Measurements from ENCODE around the gene UBA3.

Gene UBA3

DNA sequence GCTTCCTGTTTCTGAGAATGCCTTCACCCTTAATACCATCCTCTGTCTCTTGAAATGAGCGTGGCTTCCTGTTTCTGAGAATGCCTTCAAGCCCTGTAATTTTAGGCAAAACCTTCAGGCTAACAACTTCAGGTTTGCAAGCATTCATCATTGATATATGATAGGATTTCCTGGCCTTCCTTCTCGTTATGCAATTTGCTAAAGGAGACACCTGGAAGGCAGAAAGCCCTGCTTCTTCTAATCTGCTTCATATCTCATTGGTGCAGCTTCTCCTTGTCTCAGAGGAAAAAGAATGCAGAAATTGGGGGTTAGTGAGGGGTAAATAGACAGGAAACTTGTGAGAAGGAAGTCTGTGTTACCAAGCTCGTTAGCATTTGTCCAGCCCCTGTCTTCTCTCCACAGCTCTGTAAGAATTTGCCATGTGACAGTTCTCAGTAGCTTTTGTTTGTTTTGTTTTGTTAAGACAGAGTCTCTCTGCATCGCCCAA lies 11.9 kb upstream of the UBA3 start:
- peaks cover 84% of the 10 kb centered on the region for H3K4me1 Mint-ChIP-seq
- CTCF ChIA-PET = interaction anchor here (1.3 to 2.9 kb wide), 3 partner anchors 28 to 43 kb away, joined by 3 to 13 read pairs (median 4); partner anchors contain the start of gene TMF1
- H3K27me3 Mint-ChIP-seq = no peaks in the 10 kb centered on the region

DNA sequence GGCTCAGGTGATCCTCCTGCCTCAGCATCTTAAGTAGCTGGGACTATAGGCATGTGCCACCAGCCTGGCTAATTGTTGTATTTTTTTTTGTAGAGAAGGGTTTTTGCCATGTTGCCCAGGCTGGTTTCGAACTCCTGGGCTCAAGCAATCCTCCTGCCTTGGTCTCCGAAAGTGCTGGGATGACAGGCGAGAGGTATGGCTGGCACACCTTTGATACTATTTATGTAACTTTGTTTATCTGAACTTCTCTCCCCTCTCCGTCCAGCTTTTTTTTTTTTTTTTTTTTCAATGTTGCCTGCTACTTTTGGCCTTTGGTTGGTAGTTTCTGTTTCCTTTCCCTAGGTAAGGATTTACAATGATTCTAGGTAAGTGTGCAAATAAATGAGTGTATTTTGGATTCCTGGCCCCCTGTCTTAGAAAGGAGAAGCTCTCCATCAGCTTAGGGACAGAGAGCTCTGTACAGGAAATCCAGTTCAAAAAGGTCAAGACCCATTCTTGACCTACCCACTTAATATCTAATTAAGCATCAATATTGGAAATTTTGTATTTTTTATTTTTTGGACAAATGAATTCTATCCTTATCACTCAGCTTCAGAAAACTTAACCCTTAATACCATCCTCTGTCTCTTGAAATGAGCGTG lies 11.3 kb upstream of the UBA3 start:
- CTCF ChIA-PET = interaction anchor here (1.3 to 2.9 kb wide), 4 partner anchors 29 to 43 kb away, joined by 3 to 13 read pairs (median 4); partner anchors contain the start of gene TMF1
- DNase-seq = no peak
- Mint-ChIP-seq H3K27me3 (no peaks in the 10 kb centered on the region), H3K4me1 (peaks cover 79% of the 10 kb centered on the region), H3K36me3 (peaks cover 61% of the 10 kb centered on the region), H3K4me3 (peak overlapping the region; percentile 72), H3K27ac (peak overlapping the region; percentile 98), H3K9me3 (no peaks in the 10 kb centered on the region)

More for the DNA sequence above, 11.9 kb upstream of the UBA3 start:
- peak overlapping the region; percentile 72 for H3K4me3 Mint-ChIP-seq
- peak; percentile 50 for DNase-seq
- no peaks in the 10 kb centered on the region for H3K9me3 Mint-ChIP-seq
- peaks cover 62% of the 10 kb centered on the region for H3K36me3 Mint-ChIP-seq
- peak overlapping the region; percentile 98 for H3K27ac Mint-ChIP-seq

DNA sequence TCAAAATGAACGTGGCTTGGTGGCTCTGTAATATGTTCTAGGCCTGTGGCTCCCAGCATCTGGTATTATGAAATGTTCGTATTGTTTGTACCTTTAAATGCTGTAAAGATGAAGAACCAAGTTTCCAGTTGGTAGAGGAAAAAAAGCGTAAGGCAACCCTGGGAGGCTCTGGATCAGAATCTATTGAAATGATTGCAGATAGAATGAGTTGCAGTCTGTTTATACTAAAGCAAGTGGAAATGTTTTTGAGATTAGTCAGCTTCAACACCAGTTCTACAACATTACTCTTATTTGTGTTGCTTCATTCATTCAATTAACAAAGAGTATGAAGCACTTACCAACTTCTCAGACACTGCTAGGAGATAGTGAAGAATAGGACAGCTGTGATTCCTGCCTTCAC lies 9.9 kb upstream of the UBA3 start:
- Mint-ChIP-seq H3K4me1 (peaks cover 68% of the 10 kb centered on the region), H3K36me3 (peaks cover 65% of the 10 kb centered on the region), H3K4me3 (peak overlapping the region; percentile 47), H3K27me3 (no peaks in the 10 kb centered on the region), H3K27ac (peak overlapping the region; percentile 73), H3K9me3 (no peaks in the 10 kb centered on the region)
- CTCF ChIA-PET = interaction anchor here (1.9 kb wide), 1 partner anchor 38 kb away, joined by 4 read pairs; the partner anchor contains the start of gene TMF1
- no peak for DNase-seq

DNA sequence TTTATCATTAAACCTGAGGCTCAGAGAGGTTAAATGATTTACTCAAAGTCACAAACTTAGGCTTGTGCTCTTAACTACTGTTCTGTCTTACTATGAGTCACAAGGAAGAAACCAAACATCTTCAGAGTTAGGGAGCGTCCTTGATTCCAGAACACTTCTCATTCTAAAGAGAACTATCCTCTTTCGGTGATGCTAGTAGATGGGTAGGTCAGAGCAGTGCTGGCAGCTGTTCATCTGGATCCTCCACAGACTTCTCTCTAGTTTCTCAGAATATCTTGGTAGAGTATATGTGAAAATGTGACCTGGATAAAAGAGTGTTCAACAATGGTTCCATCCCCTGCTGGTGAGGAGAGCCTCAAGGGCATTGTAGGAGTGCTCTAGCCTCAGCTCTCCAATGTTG lies 7.9 kb upstream of the UBA3 start:
- DNase-seq = no peak
- H3K4me1 Mint-ChIP-seq = peaks cover 65% of the 10 kb centered on the region
- no peaks in the 10 kb centered on the region for H3K9me3 Mint-ChIP-seq
- H3K4me3 Mint-ChIP-seq = peak overlapping the region; percentile 99
- H3K36me3 Mint-ChIP-seq = peaks cover 52% of the 10 kb centered on the region
- H3K27me3 Mint-ChIP-seq = no peaks in the 10 kb centered on the region
- peak overlapping the region; percentile 69 for H3K27ac Mint-ChIP-seq
- CTCF ChIA-PET = interaction anchor here (1.3 kb wide), 1 partner anchor 33 kb away, joined by 3 read pairs; no protein-coding TSS in a partner anchor

DNA sequence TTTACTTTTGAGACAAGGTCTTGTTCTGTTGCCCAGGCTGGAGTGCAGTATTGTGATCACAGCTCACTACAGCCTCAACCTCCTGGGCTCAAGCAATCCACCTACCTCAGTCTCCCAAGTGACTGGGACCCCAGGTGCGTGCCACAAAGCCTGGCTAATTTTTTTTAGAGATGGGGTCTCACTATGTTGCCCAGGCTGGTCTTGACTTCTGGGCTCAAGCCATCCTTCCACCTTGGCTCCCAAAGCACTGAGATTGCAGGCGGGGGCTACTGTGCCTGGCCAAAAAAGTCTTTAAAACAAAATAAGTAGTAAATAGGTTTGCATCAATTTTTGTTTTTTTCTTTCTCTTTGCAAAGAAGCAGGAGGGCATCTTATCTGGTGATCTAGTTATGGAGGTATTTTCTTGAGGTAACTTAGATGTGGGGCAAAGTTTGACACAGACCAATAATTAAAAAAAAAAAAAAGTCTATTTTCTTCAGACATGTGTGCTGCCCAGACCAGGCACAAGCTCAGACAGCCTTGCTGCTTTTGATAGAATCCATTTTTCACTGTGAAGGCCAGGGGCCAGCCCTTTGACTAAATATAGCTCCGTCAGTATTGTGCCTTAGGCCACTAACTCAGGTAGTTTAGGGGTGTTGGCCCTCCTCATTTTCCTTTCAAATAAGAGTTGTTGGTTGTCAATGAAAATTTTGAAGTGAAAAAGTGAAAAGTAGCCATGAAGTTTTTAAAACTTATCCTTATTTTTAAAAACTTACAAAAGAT lies 7.0 kb upstream of the UBA3 start:
- H3K4me1 Mint-ChIP-seq = peaks cover 66% of the 10 kb centered on the region
- peaks cover 46% of the 10 kb centered on the region for H3K36me3 Mint-ChIP-seq
- H3K27ac Mint-ChIP-seq = peak overlapping the region; percentile 85
- H3K4me3 Mint-ChIP-seq = peak overlapping the region; percentile 99
- CTCF ChIA-PET = interaction anchor here (1.3 to 1.6 kb wide), 5 partner anchors 8 to 38 kb away, joined by 3 to 7 read pairs (median 3); partner anchors contain the start of gene TMF1
- DNase-seq = no peak
- H3K27me3 Mint-ChIP-seq = no peaks in the 10 kb centered on the region
- H3K9me3 Mint-ChIP-seq = no peaks in the 10 kb centered on the region

DNA sequence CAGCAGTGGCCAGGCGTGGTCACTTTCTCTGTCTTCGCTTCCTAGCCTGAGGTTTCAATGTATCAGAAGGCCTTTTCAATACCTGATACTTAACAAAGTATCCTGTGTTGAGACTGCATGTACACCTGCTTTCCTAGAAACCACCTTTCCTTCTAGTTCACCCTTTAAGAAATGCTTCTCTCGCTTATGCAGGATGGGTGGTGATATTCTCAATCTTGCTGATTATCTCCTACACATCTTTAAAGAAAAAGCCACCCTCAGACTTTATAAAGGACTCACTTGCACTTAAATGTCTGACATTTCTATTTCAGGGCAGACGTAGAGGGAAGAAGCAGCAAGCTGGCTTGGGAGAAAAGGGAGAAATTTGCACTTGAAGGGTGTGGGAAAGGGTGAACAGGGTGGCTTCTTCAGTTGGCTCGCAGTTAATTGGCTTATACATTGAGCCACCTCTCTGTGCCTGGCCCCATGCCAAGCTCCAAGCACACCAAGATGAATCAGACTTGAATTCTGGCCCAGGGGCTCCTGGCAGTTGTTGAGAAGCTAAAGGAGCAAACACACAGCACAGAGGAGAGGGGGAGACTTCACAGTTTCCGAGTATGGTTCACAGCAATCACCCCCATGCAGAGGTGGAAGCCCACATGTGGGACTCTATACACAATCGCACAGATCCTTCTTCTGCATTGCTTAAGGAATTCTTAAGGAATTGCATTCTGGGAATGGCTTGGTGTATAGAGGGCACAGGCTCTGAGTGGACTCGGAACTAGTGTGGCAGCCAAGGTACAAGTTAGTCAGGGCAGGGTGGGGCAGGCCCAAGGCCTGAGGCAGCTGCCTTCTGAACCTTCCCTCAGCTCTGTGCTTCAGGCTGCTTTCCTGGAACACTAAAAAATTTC lies 5.9 kb upstream of the UBA3 start:
- DNase-seq = peak; percentile 64
- Mint-ChIP-seq H3K4me1 (peaks cover 68% of the 10 kb centered on the region), H3K36me3 (peaks cover 43% of the 10 kb centered on the region), H3K4me3 (peak overlapping the region; percentile 99), H3K27ac (peak overlapping the region; percentile 99), H3K27me3 (no peaks in the 10 kb centered on the region), H3K9me3 (no peaks in the 10 kb centered on the region)
- CTCF ChIA-PET = interaction anchor here (1.3 to 1.6 kb wide), 4 partner anchors 9 to 37 kb away, joined by 3 to 7 read pairs (median 4); partner anchors contain the start of gene TMF1

DNA sequence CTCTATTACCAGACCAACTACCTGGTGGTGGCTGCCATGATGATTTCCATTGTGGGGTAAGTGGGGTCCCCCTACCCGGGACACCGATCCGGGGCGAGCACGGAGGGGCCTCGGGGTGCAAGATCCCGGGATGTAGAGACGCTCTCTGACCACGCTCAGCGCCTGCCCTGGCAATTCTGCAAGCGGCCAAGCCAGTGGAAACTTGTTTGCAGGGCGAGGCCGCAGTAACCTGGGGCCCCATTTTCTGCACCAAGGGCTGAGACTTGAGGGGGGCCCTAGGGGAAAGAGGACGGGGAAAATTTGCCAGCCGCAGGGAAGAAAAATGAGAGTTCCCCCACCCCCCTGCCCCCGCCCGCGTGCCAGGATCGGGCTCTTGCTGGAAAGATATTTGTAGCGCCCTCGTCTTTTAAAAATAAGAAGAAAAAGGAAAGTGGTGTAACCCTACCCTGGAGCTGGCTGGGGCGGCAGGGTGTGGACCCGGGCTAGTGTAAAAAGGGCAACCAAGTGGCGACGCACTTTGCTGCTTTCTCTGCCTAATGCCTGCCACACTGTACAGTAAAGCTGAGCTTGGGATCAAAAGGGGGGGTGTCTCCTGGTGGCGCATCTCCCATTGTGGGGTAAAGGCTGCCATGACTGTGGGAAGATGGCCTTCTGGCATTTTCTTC lies 5.1 kb upstream of the UBA3 start:
- H3K4me3 Mint-ChIP-seq = peak overlapping the region; percentile 99
- H3K27me3 Mint-ChIP-seq = no peaks in the 10 kb centered on the region
- peak overlapping the region; percentile 99 for H3K27ac Mint-ChIP-seq
- H3K36me3 Mint-ChIP-seq = peaks cover 37% of the 10 kb centered on the region
- CTCF ChIA-PET = interaction anchor here (0.9 to 1.6 kb wide), 5 partner anchors 10 to 72 kb away, joined by 3 to 7 read pairs (median 4); partner anchors contain the start of genes EOGT and TMF1
- peaks cover 69% of the 10 kb centered on the region for H3K4me1 Mint-ChIP-seq
- H3K9me3 Mint-ChIP-seq = no peaks in the 10 kb centered on the region
- peak; percentile 51 for DNase-seq

DNA sequence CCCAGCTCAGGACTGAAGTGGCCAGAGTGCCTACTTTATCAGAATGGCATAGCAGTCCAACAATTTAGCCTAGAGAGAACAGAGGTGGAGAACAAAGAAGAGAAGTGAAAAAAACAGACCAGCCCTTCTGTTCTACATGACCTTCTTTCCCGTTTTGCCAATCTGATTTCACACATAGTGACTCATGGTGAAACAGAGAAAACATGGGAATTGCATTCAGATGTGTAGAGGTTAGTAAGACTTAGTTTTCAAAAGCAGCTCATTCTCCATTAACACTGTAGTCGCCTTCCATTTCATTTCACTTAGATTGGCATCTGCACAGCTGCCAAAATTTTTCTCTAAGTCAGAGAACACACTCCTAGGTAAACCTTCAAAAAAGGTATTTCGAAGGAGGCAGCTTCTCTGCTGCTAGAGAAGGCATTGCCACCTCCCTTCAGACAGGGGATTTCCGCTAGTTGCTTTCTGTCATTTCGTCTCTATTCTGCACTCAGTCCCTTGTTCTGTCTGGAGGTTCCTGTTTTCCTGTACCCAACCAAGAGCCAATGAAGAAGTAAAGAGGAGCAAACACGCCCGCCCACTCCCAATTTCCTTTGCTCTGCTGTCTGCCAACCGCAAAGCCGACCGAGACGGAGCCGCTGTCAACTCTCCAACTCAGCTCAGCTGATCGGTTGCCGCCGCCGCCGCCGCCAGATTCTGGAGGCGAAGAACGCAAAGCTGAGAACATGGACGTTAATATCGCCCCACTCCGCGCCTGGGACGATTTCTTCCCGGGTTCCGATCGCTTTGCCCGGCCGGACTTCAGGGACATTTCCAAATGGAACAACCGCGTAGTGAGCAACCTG lies 4.4 kb upstream of the UBA3 start, which contains the start of gene ARL6IP5:
Gene ARL6IP5 (plus strand): TSS at position 612 of the 842 bp plus-strand sequence. CDS start 111 bp downstream, at position 723.
- Mint-ChIP-seq H3K9me3 (no peaks in the 10 kb centered on the region), H3K27me3 (no peaks in the 10 kb centered on the region), H3K4me1 (peaks cover 62% of the 10 kb centered on the region), H3K36me3 (peaks cover 29% of the 10 kb centered on the region), H3K27ac (peak within 1 kb of the TSS; percentile 99), H3K4me3 (peak within 1 kb of the TSS; percentile 99)
- CTCF ChIA-PET = interaction anchor here (0.9 to 1.3 kb wide), 2 partner anchors 31 to 71 kb away, joined by 3 to 4 read pairs; partner anchors contain the start of gene EOGT
- DNase-seq = peak; percentile 97

DNA sequence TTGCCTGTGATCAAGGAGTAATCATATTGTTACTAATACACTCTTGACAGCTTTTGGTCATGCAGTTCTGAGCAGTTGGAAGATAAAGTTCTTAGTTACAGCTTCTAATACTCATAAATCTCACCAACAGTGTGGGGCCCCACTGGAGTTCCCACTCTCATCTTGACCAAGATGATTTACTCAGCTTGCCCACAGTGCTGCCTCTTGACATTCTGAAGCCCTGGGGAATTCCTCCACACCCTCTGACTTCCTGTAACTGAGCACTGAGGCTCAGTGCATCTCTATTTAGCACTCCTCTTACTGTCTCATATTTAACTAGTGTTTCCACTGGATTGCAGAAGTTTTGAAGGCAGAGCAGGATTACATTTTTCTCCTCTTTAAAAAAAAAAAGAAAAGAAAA lies 2.6 kb upstream of the UBA3 start:
- DNase-seq = peak; percentile 56
- Mint-ChIP-seq H3K9me3 (no peaks in the 10 kb centered on the region), H3K27ac (peak overlapping the region; percentile 99), H3K4me3 (peak overlapping the region; percentile 32), H3K4me1 (peaks cover 62% of the 10 kb centered on the region), H3K27me3 (no peaks in the 10 kb centered on the region), H3K36me3 (peaks cover 34% of the 10 kb centered on the region)
- CTCF ChIA-PET = interaction anchor here (1.1 kb wide), 1 partner anchor 24 kb away, joined by 3 read pairs; no protein-coding TSS in a partner anchor

DNA sequence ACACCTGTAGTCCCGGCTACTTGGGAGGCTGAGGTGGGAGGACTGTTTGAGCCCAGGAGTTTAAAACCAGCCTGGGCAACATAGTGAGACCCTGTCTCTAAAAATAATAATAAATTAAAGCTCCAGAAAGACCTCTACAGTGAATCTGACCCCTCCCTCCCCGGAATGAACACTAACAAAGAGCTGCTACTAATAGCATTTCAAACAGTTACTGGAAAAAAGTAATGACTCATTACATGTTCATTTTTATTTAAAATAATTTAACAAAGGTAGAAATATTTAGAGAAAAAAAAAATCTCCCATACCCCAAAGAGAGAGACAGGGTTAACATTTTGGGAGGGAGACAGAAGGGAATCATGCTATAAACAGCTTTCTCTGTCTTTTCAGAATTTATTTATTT lies 2.2 kb upstream of the UBA3 start:
- Mint-ChIP-seq H3K27me3 (no peaks in the 10 kb centered on the region), H3K36me3 (peaks cover 37% of the 10 kb centered on the region), H3K27ac (peak overlapping the region; percentile 99), H3K4me3 (no peak overlapping the region), H3K4me1 (peaks cover 65% of the 10 kb centered on the region), H3K9me3 (no peaks in the 10 kb centered on the region)
- CTCF ChIA-PET = interaction anchor here (1.1 kb wide), 1 partner anchor 24 kb away, joined by 3 read pairs; no protein-coding TSS in a partner anchor
- no peak for DNase-seq

DNA sequence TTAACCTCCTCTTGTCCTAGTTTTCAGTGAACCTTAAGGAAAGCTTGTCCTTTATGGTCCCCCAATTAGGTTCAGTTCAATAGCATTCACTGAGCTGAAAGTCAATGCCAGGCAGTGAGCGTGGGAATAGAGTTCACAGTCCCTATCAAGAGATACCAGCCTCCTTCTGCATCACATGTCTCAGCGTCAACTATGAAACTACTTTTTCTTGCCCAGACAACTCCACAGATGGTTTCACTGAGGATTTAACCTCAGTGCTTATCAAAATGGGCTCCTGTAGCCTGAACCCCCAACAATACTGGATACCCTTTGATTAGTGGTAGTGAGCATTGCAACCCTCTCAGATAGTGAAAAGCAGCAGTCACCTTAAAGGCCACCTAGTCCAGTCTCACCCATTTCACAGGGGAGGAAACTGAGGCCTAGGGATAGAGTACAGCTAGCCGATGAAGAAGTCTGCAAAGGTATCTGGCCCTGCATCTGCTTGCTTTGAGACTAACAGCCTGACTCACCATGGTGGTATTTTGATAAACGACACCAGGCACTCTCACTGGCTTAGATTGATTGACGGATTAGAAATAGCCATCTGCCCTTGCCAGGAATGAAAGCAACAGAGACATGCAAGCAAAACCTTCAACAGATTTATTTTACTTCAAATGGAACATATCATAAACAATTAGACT lies 1.6 kb upstream of the UBA3 start:
- CTCF ChIA-PET = interaction anchor here (1.1 kb wide), 2 partner anchors 23 to 29 kb away, joined by 3 to 4 read pairs; partner anchors contain the start of gene TMF1
- peaks cover 69% of the 10 kb centered on the region for H3K4me1 Mint-ChIP-seq
- H3K9me3 Mint-ChIP-seq = no peaks in the 10 kb centered on the region

More for the DNA sequence above, 1.6 kb upstream of the UBA3 start:
- Mint-ChIP-seq H3K36me3 (peaks cover 38% of the 10 kb centered on the region), H3K4me3 (no peak overlapping the region), H3K27ac (peak overlapping the region; percentile 99), H3K27me3 (no peaks in the 10 kb centered on the region)
- DNase-seq = no peak

Data from activated naive CD4-positive, alpha-beta T cell treated with anti-CD3 and anti-CD28 coated beads, Interleukin-2, amount 10 ng/mL, durations not matched to agents 7 days and 5 days (primary cell).